Lower lobe of right lung (tissue), 2 donors: Measurements from ENCODE around the gene GREB1L. TPM values are rescaled to one million over a fixed set of nuclear protein-coding genes. Genes with fewer than 3 reads are reported as not detected.
"Not testable (repeated sequence)": the region's sequence is repeated elsewhere in the genome, so short reads cannot be mapped to it uniquely, and the experiment has no call there.

ENCODE experiments used
- ATAC-seq, 2 donors: fragments of 200-7000 bp; cut with Tn5 transposase; one replicate each; pipeline ENCODE4 v1.9.1; 2020 to 2022; ENCODE audit warnings: mild to moderate bottlenecking in 2 of 2, moderate library complexity in 2 of 2
- DNase-seq: peaks from one replicate; pipeline ENCODE4 v3.0.0-alpha.2; 2020
- H3K27ac ChIP-seq: fragments of 200-600 bp; one replicate; pipeline ENCODE4 v1.8.0; 2022
- H3K27me3 ChIP-seq: fragments of 200-600 bp; one replicate; pipeline ENCODE4 v1.8.0; 2022; ENCODE audit warnings: low read depth
- H3K36me3 ChIP-seq: fragments of 200-600 bp; one replicate; pipeline ENCODE4 v1.8.0; 2022; ENCODE audit warnings: mild to moderate bottlenecking
- H3K4me1 ChIP-seq: fragments of 200-600 bp; one replicate; pipeline ENCODE4 v1.8.0; 2022
- H3K4me3 ChIP-seq: fragments of 200-600 bp; one replicate; pipeline ENCODE4 v1.8.0; 2022; ENCODE audit warnings: mild to moderate bottlenecking
- H3K9me3 ChIP-seq: fragments of 200-600 bp; one replicate; pipeline ENCODE4 v1.8.0; 2022
- intact Hi-C: fragments of 100-400 bp; cut with DNase I; formaldehyde crosslinking; loops from one replicate; pipeline ENCODE4 v1.11.0; 2022
- total RNA-seq: library from RNA; stranded (reverse); fragmentation: NEBNext Ultra II Directional; extraction: Animal tissue kit (Norgen Biotek cat#: 25700); gene quantifications from one replicate; pipeline ENCODE4 v1.2.1, GENCODE V29; 2021
- TF ChIP-seq, protein P1 (sequence below): fragments of 200-600 bp; IDR thresholded peaks from one replicate; pipeline ENCODE4 v1.8.0; 2022; ENCODE audit warnings: antibody characterized with exemption, mild to moderate bottlenecking
- donor health status: DM: no; HTN: yes; CAD: no; lungs with severe emphysema.

Gene GREB1L
- total RNA-seq, 1 donor from 2014 or later = 0.74 TPM

DNA sequence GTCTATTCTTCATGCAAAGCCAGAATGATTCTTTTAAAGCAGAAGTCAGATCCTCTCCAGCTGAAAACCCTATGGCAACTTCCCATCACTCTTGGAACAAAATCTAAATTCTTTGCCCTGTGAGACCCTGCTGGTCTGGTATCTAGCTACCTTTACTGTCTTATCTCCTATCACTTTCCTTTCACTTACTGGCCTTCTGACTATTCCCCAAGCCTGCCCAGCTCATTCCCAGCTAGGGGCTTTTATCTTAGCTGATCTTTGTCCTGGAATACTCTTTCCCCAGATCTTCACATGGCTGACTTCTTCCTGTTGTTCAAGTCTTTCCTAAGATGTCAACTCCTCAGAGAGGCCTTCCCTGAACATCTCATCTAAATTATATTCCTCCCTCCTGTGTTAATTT is 63.6 kb downstream of the GREB1L start:
- H3K27me3 ChIP-seq = no peaks in the 10 kb centered on the region
- no peaks in the 10 kb centered on the region for H3K4me1 ChIP-seq
- ATAC-seq (no peak), DNase-seq (no peak)
- H3K9me3 ChIP-seq = no peaks in the 10 kb centered on the region
- H3K4me3 ChIP-seq = no peak overlapping the region
- TF ChIP-seq, protein P1, sequence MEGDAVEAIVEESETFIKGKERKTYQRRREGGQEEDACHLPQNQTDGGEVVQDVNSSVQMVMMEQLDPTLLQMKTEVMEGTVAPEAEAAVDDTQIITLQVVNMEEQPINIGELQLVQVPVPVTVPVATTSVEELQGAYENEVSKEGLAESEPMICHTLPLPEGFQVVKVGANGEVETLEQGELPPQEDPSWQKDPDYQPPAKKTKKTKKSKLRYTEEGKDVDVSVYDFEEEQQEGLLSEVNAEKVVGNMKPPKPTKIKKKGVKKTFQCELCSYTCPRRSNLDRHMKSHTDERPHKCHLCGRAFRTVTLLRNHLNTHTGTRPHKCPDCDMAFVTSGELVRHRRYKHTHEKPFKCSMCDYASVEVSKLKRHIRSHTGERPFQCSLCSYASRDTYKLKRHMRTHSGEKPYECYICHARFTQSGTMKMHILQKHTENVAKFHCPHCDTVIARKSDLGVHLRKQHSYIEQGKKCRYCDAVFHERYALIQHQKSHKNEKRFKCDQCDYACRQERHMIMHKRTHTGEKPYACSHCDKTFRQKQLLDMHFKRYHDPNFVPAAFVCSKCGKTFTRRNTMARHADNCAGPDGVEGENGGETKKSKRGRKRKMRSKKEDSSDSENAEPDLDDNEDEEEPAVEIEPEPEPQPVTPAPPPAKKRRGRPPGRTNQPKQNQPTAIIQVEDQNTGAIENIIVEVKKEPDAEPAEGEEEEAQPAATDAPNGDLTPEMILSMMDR = no peak
- no peaks in the 10 kb centered on the region for H3K36me3 ChIP-seq
- intact Hi-C loops = no loop called here
- H3K27ac ChIP-seq = no peak overlapping the region

DNA sequence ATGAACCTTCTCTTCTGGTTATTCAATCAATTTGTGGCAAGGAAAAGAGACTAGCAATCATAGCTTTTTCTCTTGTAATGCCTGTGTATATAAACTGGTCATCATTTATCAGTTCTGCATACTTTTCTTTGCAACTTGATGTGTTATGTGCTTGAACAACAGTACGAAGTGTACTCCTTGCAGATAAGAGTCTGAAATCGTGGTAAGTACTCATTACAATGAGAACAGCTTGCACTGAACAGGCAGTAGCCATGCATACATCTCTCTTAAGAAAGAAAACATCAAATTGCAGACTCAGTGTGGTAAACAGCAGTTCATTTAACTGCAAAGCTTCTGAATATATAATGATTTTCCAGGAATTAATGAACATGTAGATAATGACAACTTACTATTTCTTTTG is 64.3 kb downstream of the GREB1L start:
- TF ChIP-seq, protein P1 = no peak
- no peaks in the 10 kb centered on the region for H3K27me3 ChIP-seq
- H3K36me3 ChIP-seq = no peaks in the 10 kb centered on the region
- DNase-seq (no peak), ATAC-seq (peak in 1 of 2 donors; percentile 57)
- H3K4me1 ChIP-seq = no peaks in the 10 kb centered on the region
- H3K9me3 ChIP-seq = no peaks in the 10 kb centered on the region
- H3K27ac ChIP-seq = no peak overlapping the region
- no peak overlapping the region for H3K4me3 ChIP-seq
- intact Hi-C loops = no loop called here

DNA sequence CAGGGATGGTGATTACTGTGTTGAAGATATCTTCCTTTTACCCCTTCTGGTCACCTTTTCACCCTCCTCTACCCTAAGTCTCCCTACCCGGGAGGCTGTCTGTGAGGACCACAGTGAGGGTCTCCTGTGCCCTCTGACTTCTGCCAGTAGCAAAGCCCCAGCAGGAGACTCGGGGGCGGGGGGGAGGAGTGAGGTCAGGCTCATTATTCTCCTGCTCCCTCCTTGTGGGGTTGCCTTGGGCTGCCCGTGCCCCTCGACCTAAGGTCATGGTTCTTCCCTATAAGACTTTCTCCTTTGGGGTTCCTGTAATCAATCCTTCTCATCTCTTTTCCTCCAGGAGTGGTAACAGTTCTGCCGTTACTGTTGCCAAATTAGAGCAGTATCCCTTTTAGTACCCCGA is 65.5 kb downstream of the GREB1L start:
- H3K27me3 ChIP-seq = no peaks in the 10 kb centered on the region
- no peak overlapping the region for H3K4me3 ChIP-seq
- DNase-seq (no peak), ATAC-seq (no peak)
- intact Hi-C loops = no loop called here
- no peaks in the 10 kb centered on the region for H3K9me3 ChIP-seq
- no peak overlapping the region for H3K27ac ChIP-seq
- no peaks in the 10 kb centered on the region for H3K36me3 ChIP-seq
- TF ChIP-seq, protein P1 = no peak
- no peaks in the 10 kb centered on the region for H3K4me1 ChIP-seq

DNA sequence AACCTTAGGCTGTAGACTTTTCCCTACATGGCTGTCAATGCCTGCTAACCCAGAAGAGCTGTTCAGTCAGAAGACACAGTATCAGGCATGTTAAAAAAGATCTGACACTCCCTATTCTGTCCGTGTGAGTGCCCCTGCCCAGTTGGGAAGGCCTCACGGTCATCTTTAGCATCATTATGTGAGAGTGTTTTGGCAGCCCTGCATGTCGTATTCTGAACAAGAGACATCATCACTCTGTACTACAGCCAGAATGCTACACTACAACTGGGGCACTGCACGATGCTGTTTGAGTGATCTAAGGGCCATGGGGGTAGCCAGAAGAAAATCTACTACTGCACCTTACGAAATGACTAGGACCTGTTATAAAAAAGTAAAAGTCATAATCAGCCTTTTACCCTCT is 67.2 kb downstream of the GREB1L start:
- intact Hi-C loops = no loop called here
- DNase-seq (no peak), ATAC-seq (no peak)
- Histone ChIP-seq H3K27ac (no peak overlapping the region), H3K4me1 (no peaks in the 10 kb centered on the region), H3K4me3 (no peak overlapping the region), H3K27me3 (no peaks in the 10 kb centered on the region), H3K9me3 (no peaks in the 10 kb centered on the region), H3K36me3 (no peaks in the 10 kb centered on the region)
- TF ChIP-seq, protein P1 = no peak

DNA sequence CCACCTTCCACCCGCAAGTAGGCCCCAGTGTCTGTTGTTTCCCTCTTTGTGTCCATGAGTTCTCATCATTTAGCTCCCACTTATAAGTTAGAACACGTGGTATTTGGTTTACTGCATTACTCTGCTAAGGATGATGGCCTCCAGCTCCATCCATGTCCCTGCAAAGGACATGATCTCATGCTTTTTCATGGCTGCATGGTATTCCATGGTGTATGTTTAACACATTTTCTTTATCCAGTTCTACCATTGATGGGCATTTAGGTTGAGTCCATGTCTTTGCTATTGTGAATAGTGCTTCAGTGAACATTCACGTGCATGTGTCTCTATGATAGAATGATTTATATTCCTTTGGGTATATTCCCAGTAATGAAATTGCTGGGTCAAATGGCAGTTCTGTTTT is 69.9 kb downstream of the GREB1L start:
- intact Hi-C loops, H3K4me1 ChIP-seq, H3K4me3 ChIP-seq, H3K9me3 ChIP-seq, H3K27ac ChIP-seq, ATAC-seq, H3K27me3 ChIP-seq, DNase-seq, H3K36me3 ChIP-seq: not testable (repeated sequence)

DNA sequence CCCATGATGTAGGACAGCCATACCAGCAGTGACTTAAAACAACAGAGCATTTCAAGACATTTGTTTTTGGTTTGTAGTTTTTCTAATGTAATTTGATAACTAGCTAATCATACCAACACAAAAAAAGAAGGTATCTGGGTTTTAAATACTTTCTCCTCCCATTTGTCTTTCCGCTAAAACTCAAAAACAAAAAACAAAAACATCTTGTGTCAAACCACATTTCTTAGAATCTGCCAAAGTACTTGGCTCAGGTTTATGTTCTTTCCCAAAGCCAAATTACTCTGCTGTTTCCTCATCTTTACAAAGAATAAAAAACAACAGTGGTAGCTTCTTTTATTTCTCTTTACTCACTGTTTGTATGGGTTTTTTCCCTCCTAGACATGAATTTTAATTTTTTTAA is 71.5 kb downstream of the GREB1L start:
- Histone ChIP-seq H3K4me3 (no peak overlapping the region), H3K4me1 (no peaks in the 10 kb centered on the region), H3K9me3 (no peaks in the 10 kb centered on the region), H3K27me3 (no peaks in the 10 kb centered on the region), H3K36me3 (no peaks in the 10 kb centered on the region), H3K27ac (no peak overlapping the region)
- no peak for ATAC-seq
- TF ChIP-seq, protein P1 = no peak
- intact Hi-C loops = no loop called here
- DNase-seq = no peak
